HEK293 (cell line): ENCODE results near the gene FOXK2.

Source experiments
- CTCF ChIA-PET: fragments of 350-600 bp; formaldehyde crosslinking; extraction: SDS; loops from one replicate; lab custom pipeline; 2021; ENCODE audit warnings: antibody characterized with exemption; lab: Yijun Ruan, JAX
- POLR2A ChIA-PET: fragments of 300-600 bp; formaldehyde crosslinking; extraction: SDS; loops from one replicate; lab custom pipeline; 2020; ENCODE audit warnings: antibody characterized with exemption, inconsistent platforms; lab: Yijun Ruan, JAX
- H3K27ac ChIP-seq: fragments of 200-500 bp; sonication (Bioruptor generic); 2 replicates; pipeline ENCODE4 v1.5.1; 2014; ENCODE audit warnings: low read depth, low read length, control low read depth, inconsistent platforms; ENCODE audit errors: extremely low read depth
- H3K36me3 ChIP-seq, 2 experiments: fragments of 200-500 bp in 1 of 2; sonication (Bioruptor generic) in 1 of 2; 1 replicate in 1 of 2; 2 replicates in 1 of 2; pipeline ENCODE4 v1.5.1; 2014 to 2017; ENCODE audit warnings: inconsistent platforms in 2 of 2, low read length in 2 of 2; ENCODE audit not compliant: control insufficient read depth in 2 of 2, insufficient read depth in 1 of 2
- H3K4me1 ChIP-seq: fragments of 200-500 bp; sonication (Bioruptor generic); 2 replicates; pipeline ENCODE4 v1.5.1; 2014; ENCODE audit warnings: mild to moderate bottlenecking, low read length, inconsistent platforms; ENCODE audit not compliant: control insufficient read depth, insufficient read depth
- H3K4me3 ChIP-seq: 2 replicates; pipeline ENCODE4 v1.5.1; 2011; ENCODE audit warnings: low read depth, mild to moderate bottlenecking, control low read depth, low read length, moderate library complexity
- H3K9me3 ChIP-seq: fragments of 200-500 bp; sonication (Bioruptor generic); 2 replicates; pipeline ENCODE4 v1.5.1; 2014; ENCODE audit warnings: low read depth, low read length, inconsistent platforms; ENCODE audit not compliant: control insufficient read depth, insufficient read depth
- GLI4 ChIP-seq: fragments of 450-650 bp; formaldehyde crosslinking; IDR thresholded peaks from 2 replicates; pipeline ENCODE4 v1.5.1; 2016; ENCODE audit warnings: missing biosample characterization, missing genetic modification characterization
- KLF1 ChIP-seq: fragments of 450-650 bp; formaldehyde crosslinking; IDR thresholded peaks from 2 replicates; pipeline ENCODE4 v1.5.1; 2016; ENCODE audit warnings: missing biosample characterization, missing genetic modification characterization
- MYNN ChIP-seq: fragments of 450-650 bp; formaldehyde crosslinking; IDR thresholded peaks from 2 replicates; pipeline ENCODE4 v1.5.1; 2016; ENCODE audit warnings: missing biosample characterization, missing genetic modification characterization, borderline replicate concordance
- SCRT2 ChIP-seq: fragments of 450-650 bp; formaldehyde crosslinking; IDR thresholded peaks from 2 replicates; pipeline ENCODE4 v1.5.1; 2016; ENCODE audit warnings: missing biosample characterization, missing genetic modification characterization
- SP7 ChIP-seq: fragments of 450-650 bp; formaldehyde crosslinking; IDR thresholded peaks from 2 replicates; pipeline ENCODE4 v1.5.1; 2016; ENCODE audit warnings: missing biosample characterization, missing genetic modification characterization
- TCF7L2 ChIP-seq: IDR thresholded peaks from 2 replicates; pipeline ENCODE4 v1.6.1; 2011; ENCODE audit warnings: low read depth, mild to moderate bottlenecking, inconsistent platforms, low read length, moderate library complexity, borderline replicate concordance
- YY1 ChIP-seq: fragments of 450-650 bp; formaldehyde crosslinking; IDR thresholded peaks from 2 replicates; pipeline ENCODE4 v1.5.1; 2018; ENCODE audit warnings: missing biosample characterization, missing genetic modification characterization
- ZBTB21 ChIP-seq: fragments of 450-650 bp; formaldehyde crosslinking; IDR thresholded peaks from 2 replicates; pipeline ENCODE4 v1.5.1; 2017; ENCODE audit warnings: missing biosample characterization, missing genetic modification characterization
- ZFP41 ChIP-seq: fragments of 450-650 bp; formaldehyde crosslinking; IDR thresholded peaks from 2 replicates; pipeline ENCODE4 v1.5.1; 2016; ENCODE audit warnings: missing biosample characterization, missing genetic modification characterization, borderline replicate concordance
- ZNF148 ChIP-seq: fragments of 450-650 bp; formaldehyde crosslinking; IDR thresholded peaks from 2 replicates; pipeline ENCODE4 v1.5.0; 2017; ENCODE audit warnings: missing biosample characterization, missing genetic modification characterization, borderline replicate concordance
- ZNF211 ChIP-seq: fragments of 450-650 bp; formaldehyde crosslinking; IDR thresholded peaks from 2 replicates; pipeline ENCODE4 v1.5.1; 2016; ENCODE audit warnings: low read depth, missing biosample characterization, missing genetic modification characterization
- ZNF221 ChIP-seq: fragments of 450-650 bp; formaldehyde crosslinking; IDR thresholded peaks from 2 replicates; pipeline ENCODE4 v1.5.1; 2017; ENCODE audit warnings: missing biosample characterization, missing genetic modification characterization, borderline replicate concordance
- ZNF366 ChIP-seq: fragments of 450-650 bp; formaldehyde crosslinking; conservative IDR thresholded peaks from 2 replicates; pipeline ENCODE4 v1.5.1; 2016; ENCODE audit warnings: missing biosample characterization, missing genetic modification characterization
- ZNF37A ChIP-seq: fragments of 450-650 bp; IDR thresholded peaks from 2 replicates; pipeline ENCODE4 v1.5.1; 2018; ENCODE audit warnings: missing biosample characterization, missing genetic modification characterization
- ZNF404 ChIP-seq: fragments of 450-650 bp; formaldehyde crosslinking; IDR thresholded peaks from 2 replicates; pipeline ENCODE4 v1.5.1; 2017; ENCODE audit warnings: missing biosample characterization, missing genetic modification characterization
- ZNF416 ChIP-seq: fragments of 450-650 bp; formaldehyde crosslinking; IDR thresholded peaks from 2 replicates; pipeline ENCODE4 v1.5.1; 2016; ENCODE audit warnings: missing biosample characterization, missing genetic modification characterization
- ZNF426 ChIP-seq: fragments of 450-650 bp; formaldehyde crosslinking; IDR thresholded peaks from 2 replicates; pipeline ENCODE4 v1.5.1; 2017; ENCODE audit warnings: missing biosample characterization, missing genetic modification characterization, mild to moderate bottlenecking, inconsistent platforms, moderate library complexity
- ZNF555 ChIP-seq: fragments of 450-650 bp; formaldehyde crosslinking; conservative IDR thresholded peaks from 2 replicates; pipeline ENCODE4 v1.5.1; 2017; ENCODE audit warnings: missing biosample characterization, mild to moderate bottlenecking, missing genetic modification characterization, inconsistent platforms
- ZNF561 ChIP-seq: fragments of 450-650 bp; IDR thresholded peaks from 2 replicates; pipeline ENCODE4 v1.5.1; 2018; ENCODE audit warnings: missing biosample characterization, missing genetic modification characterization, borderline replicate concordance
- ZNF571 ChIP-seq: fragments of 450-650 bp; formaldehyde crosslinking; IDR thresholded peaks from 2 replicates; pipeline ENCODE4 v1.5.0; 2017; ENCODE audit warnings: missing biosample characterization, missing genetic modification characterization
- ZNF600 ChIP-seq: fragments of 450-650 bp; formaldehyde crosslinking; IDR thresholded peaks from 2 replicates; pipeline ENCODE4 v1.5.1; 2016; ENCODE audit warnings: missing biosample characterization, missing genetic modification characterization
- TF ChIP-seq, protein P1 (sequence below): fragments of 450-650 bp; formaldehyde crosslinking; IDR thresholded peaks from 2 replicates; pipeline ENCODE4 v1.5.1; 2016; ENCODE audit warnings: missing biosample characterization, missing genetic modification characterization
- TF ChIP-seq, protein P2 (sequence below): fragments of 450-650 bp; formaldehyde crosslinking; IDR thresholded peaks from 2 replicates; pipeline ENCODE4 v1.5.1; 2017; ENCODE audit warnings: missing biosample characterization, mild to moderate bottlenecking, missing genetic modification characterization, moderate library complexity
- TF ChIP-seq, protein P3 (sequence below): fragments of 450-650 bp; formaldehyde crosslinking; IDR thresholded peaks from 2 replicates; pipeline ENCODE4 v1.5.1; 2017; ENCODE audit warnings: missing biosample characterization, missing genetic modification characterization
- TF ChIP-seq, protein P4 (sequence below): fragments of 450-650 bp; formaldehyde crosslinking; IDR thresholded peaks from 2 replicates; pipeline ENCODE4 v1.5.1; 2017; ENCODE audit warnings: missing biosample characterization, missing genetic modification characterization
- TF ChIP-seq, protein P5 (sequence below): fragments of 450-650 bp; formaldehyde crosslinking; IDR thresholded peaks from 2 replicates; pipeline ENCODE4 v1.5.1; 2016; ENCODE audit warnings: missing biosample characterization, missing genetic modification characterization, low read depth

Gene FOXK2

GRCh38 chr17:82486231-82487094 is 33.1 kb upstream of the FOXK2 start (continued):
- TF ChIP-seq ZNF37A (no peak), TCF7L2 (no peak), ZNF426 (tag by site-specific recombination) (no peak), GLI4 (tag by site-specific recombination) (no peak), ZFP41 (tag by site-specific recombination) (no peak), MYNN (tag by site-specific recombination) (no peak), ZNF561 (tag by site-specific recombination) (no peak)
- TF ChIP-seq, protein P1, sequence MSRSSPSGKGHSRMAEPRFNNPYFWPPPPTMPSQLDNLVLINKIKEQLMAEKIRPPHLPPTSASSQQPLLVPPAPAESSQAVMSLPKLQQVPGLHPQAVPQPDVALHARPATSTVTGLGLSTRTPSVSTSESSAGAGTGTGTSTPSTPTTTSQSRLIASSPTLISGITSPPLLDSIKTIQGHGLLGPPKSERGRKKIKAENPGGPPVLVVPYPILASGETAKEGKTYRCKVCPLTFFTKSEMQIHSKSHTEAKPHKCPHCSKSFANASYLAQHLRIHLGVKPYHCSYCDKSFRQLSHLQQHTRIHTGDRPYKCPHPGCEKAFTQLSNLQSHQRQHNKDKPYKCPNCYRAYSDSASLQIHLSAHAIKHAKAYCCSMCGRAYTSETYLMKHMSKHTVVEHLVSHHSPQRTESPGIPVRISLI (tag by site-specific recombination): no peak
- TF ChIP-seq, protein P2, sequence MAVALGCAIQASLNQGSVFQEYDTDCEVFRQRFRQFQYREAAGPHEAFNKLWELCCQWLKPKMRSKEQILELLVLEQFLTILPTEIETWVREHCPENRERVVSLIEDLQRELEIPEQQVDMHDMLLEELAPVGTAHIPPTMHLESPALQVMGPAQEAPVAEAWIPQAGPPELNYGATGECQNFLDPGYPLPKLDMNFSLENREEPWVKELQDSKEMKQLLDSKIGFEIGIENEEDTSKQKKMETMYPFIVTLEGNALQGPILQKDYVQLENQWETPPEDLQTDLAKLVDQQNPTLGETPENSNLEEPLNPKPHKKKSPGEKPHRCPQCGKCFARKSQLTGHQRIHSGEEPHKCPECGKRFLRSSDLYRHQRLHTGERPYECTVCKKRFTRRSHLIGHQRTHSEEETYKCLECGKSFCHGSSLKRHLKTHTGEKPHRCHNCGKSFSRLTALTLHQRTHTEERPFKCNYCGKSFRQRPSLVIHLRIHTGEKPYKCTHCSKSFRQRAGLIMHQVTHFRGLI (tag by site-specific recombination): 0 out of 2 replicates have a peak, but pooled peaks have one; percentile 48

GRCh38 chr17:82487910-82488309 is 31.6 kb upstream of the FOXK2 start:
- no peak overlapping the region for H3K27ac ChIP-seq
- H3K36me3 ChIP-seq: peaks cover 27 to 64% of the 10 kb centered on the region in 2 experiments
- TF ChIP-seq ZNF600 (tag by site-specific recombination) (no peak), ZNF416 (tag by site-specific recombination) (no peak), ZNF366 (tag by site-specific recombination) (no peak), ZNF404 (tag by site-specific recombination) (no peak), ZBTB21 (tag by site-specific recombination) (no peak), ZNF571 (tag by site-specific recombination) (no peak), ZNF555 (tag by site-specific recombination) (no peak), ZNF221 (tag by site-specific recombination) (no peak), SCRT2 (tag by site-specific recombination) (no peak), SP7 (no peak), ZNF148 (tag by site-specific recombination) (no peak), KLF1 (no peak), ZNF211 (no peak), YY1 (tag by site-specific recombination) (no peak)
- TF ChIP-seq, protein P3, sequence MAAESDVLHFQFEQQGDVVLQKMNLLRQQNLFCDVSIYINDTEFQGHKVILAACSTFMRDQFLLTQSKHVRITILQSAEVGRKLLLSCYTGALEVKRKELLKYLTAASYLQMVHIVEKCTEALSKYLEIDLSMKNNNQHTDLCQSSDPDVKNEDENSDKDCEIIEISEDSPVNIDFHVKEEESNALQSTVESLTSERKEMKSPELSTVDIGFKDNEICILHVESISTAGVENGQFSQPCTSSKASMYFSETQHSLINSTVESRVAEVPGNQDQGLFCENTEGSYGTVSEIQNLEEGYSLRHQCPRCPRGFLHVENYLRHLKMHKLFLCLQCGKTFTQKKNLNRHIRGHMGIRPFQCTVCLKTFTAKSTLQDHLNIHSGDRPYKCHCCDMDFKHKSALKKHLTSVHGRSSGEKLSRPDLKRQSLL (tag by site-specific recombination): no peak
- TF ChIP-seq, protein P4, sequence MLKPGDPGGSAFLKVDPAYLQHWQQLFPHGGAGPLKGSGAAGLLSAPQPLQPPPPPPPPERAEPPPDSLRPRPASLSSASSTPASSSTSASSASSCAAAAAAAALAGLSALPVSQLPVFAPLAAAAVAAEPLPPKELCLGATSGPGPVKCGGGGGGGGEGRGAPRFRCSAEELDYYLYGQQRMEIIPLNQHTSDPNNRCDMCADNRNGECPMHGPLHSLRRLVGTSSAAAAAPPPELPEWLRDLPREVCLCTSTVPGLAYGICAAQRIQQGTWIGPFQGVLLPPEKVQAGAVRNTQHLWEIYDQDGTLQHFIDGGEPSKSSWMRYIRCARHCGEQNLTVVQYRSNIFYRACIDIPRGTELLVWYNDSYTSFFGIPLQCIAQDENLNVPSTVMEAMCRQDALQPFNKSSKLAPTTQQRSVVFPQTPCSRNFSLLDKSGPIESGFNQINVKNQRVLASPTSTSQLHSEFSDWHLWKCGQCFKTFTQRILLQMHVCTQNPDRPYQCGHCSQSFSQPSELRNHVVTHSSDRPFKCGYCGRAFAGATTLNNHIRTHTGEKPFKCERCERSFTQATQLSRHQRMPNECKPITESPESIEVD (tag by site-specific recombination): no peak
- TF ChIP-seq, protein P5, sequence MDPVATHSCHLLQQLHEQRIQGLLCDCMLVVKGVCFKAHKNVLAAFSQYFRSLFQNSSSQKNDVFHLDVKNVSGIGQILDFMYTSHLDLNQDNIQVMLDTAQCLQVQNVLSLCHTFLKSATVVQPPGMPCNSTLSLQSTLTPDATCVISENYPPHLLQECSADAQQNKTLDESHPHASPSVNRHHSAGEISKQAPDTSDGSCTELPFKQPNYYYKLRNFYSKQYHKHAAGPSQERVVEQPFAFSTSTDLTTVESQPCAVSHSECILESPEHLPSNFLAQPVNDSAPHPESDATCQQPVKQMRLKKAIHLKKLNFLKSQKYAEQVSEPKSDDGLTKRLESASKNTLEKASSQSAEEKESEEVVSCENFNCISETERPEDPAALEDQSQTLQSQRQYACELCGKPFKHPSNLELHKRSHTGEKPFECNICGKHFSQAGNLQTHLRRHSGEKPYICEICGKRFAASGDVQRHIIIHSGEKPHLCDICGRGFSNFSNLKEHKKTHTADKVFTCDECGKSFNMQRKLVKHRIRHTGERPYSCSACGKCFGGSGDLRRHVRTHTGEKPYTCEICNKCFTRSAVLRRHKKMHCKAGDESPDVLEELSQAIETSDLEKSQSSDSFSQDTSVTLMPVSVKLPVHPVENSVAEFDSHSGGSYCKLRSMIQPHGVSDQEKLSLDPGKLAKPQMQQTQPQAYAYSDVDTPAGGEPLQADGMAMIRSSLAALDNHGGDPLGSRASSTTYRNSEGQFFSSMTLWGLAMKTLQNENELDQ (tag by site-specific recombination): no peak
- TF ChIP-seq, all 188 proteins: peak for 0
- H3K9me3 ChIP-seq: no peaks in the 10 kb centered on the region
- ChIA-PET CTCF (no interaction called here), POLR2A (no interaction called here)
- no peaks in the 10 kb centered on the region for H3K4me1 ChIP-seq
- no peak overlapping the region for H3K4me3 ChIP-seq
